HG03469 (cell line): ENCODE measurements around the gene DHCR24.
"Not testable (repeated sequence)": the region's sequence is repeated elsewhere in the genome, so short reads cannot be mapped to it uniquely, and the experiment has no call there.

Experiments used
- ATAC-seq: cut with Tn5 transposase; IDR thresholded peaks from one replicate; pipeline ENCODE4 v1.9.1; 2021; ENCODE audit warnings: mild to moderate bottlenecking, moderate library complexity, moderate number of reproducible peaks; ENCODE audit not compliant: unreplicated experiment

DHCR24 gene

GRCh38 chr1:54886724-54887664 is at the start of gene DHCR24:
Gene DHCR24 (minus strand): TSS chr1:54887195. CDS start chr1:54887119, 76 bp downstream.
- ATAC-seq, result peak; percentile 85

- ATAC-seq, result no peak
Observed at GRCh38 chr1:54936791-54937190, 49.8 kb upstream of the DHCR24 start.

- ATAC-seq, result no peak
Observed at GRCh38 chr1:54934869-54935268, 47.9 kb upstream of the DHCR24 start.

GRCh38 chr1:54934081-54934480 is 47.1 kb upstream of the DHCR24 start:
- ATAC-seq, result not testable (repeated sequence)

GRCh38 chr1:54931275-54931840 is 44.4 kb upstream of the DHCR24 start:
- no peak for ATAC-seq

GRCh38 chr1:54929700-54930099 is 42.7 kb upstream of the DHCR24 start:
- ATAC-seq, result no peak

GRCh38 chr1:54928327-54928726 is 41.3 kb upstream of the DHCR24 start:
- no peak for ATAC-seq

- ATAC-seq, result no peak
Observed at GRCh38 chr1:54927472-54928240, 40.7 kb upstream of the DHCR24 start.

GRCh38 chr1:54926970-54927369 is 40.0 kb upstream of the DHCR24 start:
- no peak for ATAC-seq

- no peak for ATAC-seq
Observed at GRCh38 chr1:54922921-54923421, 36.0 kb upstream of the DHCR24 start.

- ATAC-seq, result no peak
Observed at GRCh38 chr1:54922040-54922761, 35.2 kb upstream of the DHCR24 start.

GRCh38 chr1:54919367-54920359 is 32.7 kb upstream of the DHCR24 start:
- no peak for ATAC-seq

GRCh38 chr1:54911076-54911475 is 24.1 kb upstream of the DHCR24 start:
- not testable (repeated sequence) for ATAC-seq

GRCh38 chr1:54906586-54906985 is 19.6 kb upstream of the DHCR24 start:
- no peak for ATAC-seq

GRCh38 chr1:54904476-54905048 is 17.6 kb upstream of the DHCR24 start:
- ATAC-seq, result no peak

- ATAC-seq, result no peak
Observed at GRCh38 chr1:54894271-54894670, 7.3 kb upstream of the DHCR24 start.

GRCh38 chr1:54892586-54892985 is 5.6 kb upstream of the DHCR24 start:
- ATAC-seq, result no peak

GRCh38 chr1:54889132-54889725 is 2.2 kb upstream of the DHCR24 start:
- no peak for ATAC-seq
